ENCODE data around the gene GET3. TPM values are rescaled to one million over a fixed set of nuclear protein-coding genes. Genes with fewer than 3 reads are reported as not detected.

GET3 gene
- total RNA-seq, 1 experiment from 2014 or later = 110 TPM

- TF ChIP-seq EMX1 (CRISPR knock-in tag; IDR thresholded peaks at IDR 0.05) = no peak
- TF ChIP-seq NFYB (CRISPR knock-in tag; conservative IDR thresholded peaks at IDR 0.05; ENCODE audit: low read depth) = no peak
- no peak for TF ChIP-seq ATF1 (CRISPR knock-in tag; IDR thresholded peaks at IDR 0.05)
- no peak for TF ChIP-seq ZSCAN18 (CRISPR knock-in tag; IDR thresholded peaks at IDR 0.05)
- TF ChIP-seq RELA (CRISPR knock-in tag; IDR thresholded peaks at IDR 0.05; ENCODE audit: borderline replicate concordance) = no peak
- TF ChIP-seq MLX (CRISPR knock-in tag; IDR thresholded peaks at IDR 0.05) = no peak
These were observed 47.1 kb downstream of the GET3 start (continued) for GRCh38 chr19:12784394-12784870.

- no peaks in the 10 kb centered on the region; the same call in 1 of the 2 replicates for H3K27me3 Mint-ChIP-seq (ENCODE audit: low read depth)
- TF ChIP-seq SP1 (CRISPR knock-in tag; conservative IDR thresholded peaks at IDR 0.05) (no peak), AFF4 (CRISPR knock-in tag; IDR thresholded peaks at IDR 0.05; ENCODE audit: borderline replicate concordance) (no peak)
- CTCF ChIA-PET = interaction anchor here (1.2 kb wide), 1 partner anchor 7 kb away, joined by 4 read pairs; no protein-coding TSS in a partner anchor
- H3K9me3 Mint-ChIP-seq = no peaks in the 10 kb centered on the region
- H3K4me3 Mint-ChIP-seq = no peak overlapping the region
- peaks cover 18% of the 10 kb centered on the region for H3K4me1 Mint-ChIP-seq
- ATAC-seq (no peak), DNase-seq (ENCODE audit: low spot score) (no peak)
- H3K27ac Mint-ChIP-seq = no peak overlapping the region
- H3K36me3 Mint-ChIP-seq = no peaks in the 10 kb centered on the region
- POLR2A ChIA-PET = no interaction called here
These were observed 47.7 kb downstream of the GET3 start for GRCh38 chr19:12784871-12785430.

GRCh38 chr19:12785431-12786031, 48.2 kb downstream of the GET3 start:
- Mint-ChIP-seq H3K27me3 (ENCODE audit: low read depth) (peaks cover 1% of the 10 kb centered on the region), H3K4me1 (peaks cover 22% of the 10 kb centered on the region), H3K36me3 (no peaks in the 10 kb centered on the region), H3K9me3 (no peaks in the 10 kb centered on the region), H3K27ac (no peak overlapping the region), H3K4me3 (no peak overlapping the region)
- TF ChIP-seq STAT6 (CRISPR knock-in tag; conservative IDR thresholded peaks at IDR 0.05; ENCODE audit: low read depth) = no peak
- no peak for TF ChIP-seq ZMAT4 (CRISPR knock-in tag; IDR thresholded peaks at IDR 0.05)
- no peak for TF ChIP-seq GABPB1 (CRISPR knock-in tag; IDR thresholded peaks at IDR 0.05)
- TF ChIP-seq SMAD4 (CRISPR knock-in tag; IDR thresholded peaks at IDR 0.05) = no peak
- no peak for TF ChIP-seq TP53 (CRISPR knock-in tag; IDR thresholded peaks at IDR 0.05)
- no peak for TF ChIP-seq E2F4 (CRISPR knock-in tag; IDR thresholded peaks at IDR 0.05; ENCODE audit: borderline replicate concordance, low read depth)
- no peak for TF ChIP-seq MAX (CRISPR knock-in tag; IDR thresholded peaks at IDR 0.05)
- TF ChIP-seq NR3C1 (CRISPR knock-in tag; conservative IDR thresholded peaks at IDR 0.05; ENCODE audit: low read depth) = no peak
- no peak for TF ChIP-seq ZNF423 (CRISPR knock-in tag; IDR thresholded peaks at IDR 0.05)
- TF ChIP-seq PREB (CRISPR knock-in tag; IDR thresholded peaks at IDR 0.05; ENCODE audit: borderline replicate concordance) = no peak
- ATAC-seq (no peak), DNase-seq (ENCODE audit: low spot score) (no peak)
- CTCF ChIA-PET = interaction anchor here (1.2 to 2.1 kb wide), 2 partner anchors 8 to 11 kb away, joined by 4 to 5 read pairs; no protein-coding TSS in a partner anchor
- POLR2A ChIA-PET = no interaction called here
